ENCODE results near the gene IFNLR1. TPM values are rescaled to one million over a fixed set of nuclear protein-coding genes. Genes with fewer than 3 reads are reported as not detected.

The IFNLR1 gene
- total RNA-seq, 1 experiment from 2014 or later: not detected

- no peak for DNase-seq (ENCODE audit: low spot score)
Measured at GRCh38 chr1:24205345-24206082, 18.4 kb upstream of the IFNLR1 start.

GRCh38 chr1:24204116-24204515 is 17.0 kb upstream of the IFNLR1 start:
- DNase-seq (ENCODE audit: low spot score): no peak

- DNase-seq (ENCODE audit: low spot score): no peak
Measured at GRCh38 chr1:24203404-24203803, 16.3 kb upstream of the IFNLR1 start.

- DNase-seq (ENCODE audit: low spot score): no peak
Measured at GRCh38 chr1:24202987-24203386, 15.9 kb upstream of the IFNLR1 start.

GRCh38 chr1:24202556-24202955 is 15.5 kb upstream of the IFNLR1 start:
- no peak for DNase-seq (ENCODE audit: low spot score)

GRCh38 chr1:24201941-24202440 is 14.9 kb upstream of the IFNLR1 start:
- DNase-seq (ENCODE audit: low spot score): peak; percentile 75

GRCh38 chr1:24199291-24199900 is 12.3 kb upstream of the IFNLR1 start:
- peak; percentile 48 for DNase-seq (ENCODE audit: low spot score)

- no peak for DNase-seq (ENCODE audit: low spot score)
Measured at GRCh38 chr1:24198766-24199165, 11.7 kb upstream of the IFNLR1 start.

GRCh38 chr1:24195874-24196273 is 8.8 kb upstream of the IFNLR1 start:
- no peak for DNase-seq (ENCODE audit: low spot score)

- DNase-seq (ENCODE audit: low spot score): no peak
Measured at GRCh38 chr1:24195136-24195535, 8.0 kb upstream of the IFNLR1 start.

- DNase-seq (ENCODE audit: low spot score): peak; percentile 16
Measured at GRCh38 chr1:24193046-24193445, 6.0 kb upstream of the IFNLR1 start.

GRCh38 chr1:24191860-24192259 is 4.8 kb upstream of the IFNLR1 start:
- DNase-seq (ENCODE audit: low spot score): peak; percentile 64

GRCh38 chr1:24190983-24191461 is 3.9 kb upstream of the IFNLR1 start:
- no peak for DNase-seq (ENCODE audit: low spot score)

GRCh38 chr1:24189528-24189927 is 2.4 kb upstream of the IFNLR1 start:
- no peak for DNase-seq (ENCODE audit: low spot score)

- DNase-seq (ENCODE audit: low spot score): no peak
Measured at GRCh38 chr1:24186711-24186992, 437 bp downstream of the IFNLR1 start.

GRCh38 chr1:24186031-24186710 is 918 bp downstream of the IFNLR1 start:
- DNase-seq (ENCODE audit: low spot score): no peak

- no peak for DNase-seq (ENCODE audit: low spot score)
Measured at GRCh38 chr1:24185076-24185475, 2.0 kb downstream of the IFNLR1 start.

GRCh38 chr1:24182061-24182460 is 5.0 kb downstream of the IFNLR1 start:
- no peak for DNase-seq (ENCODE audit: low spot score)

- DNase-seq (ENCODE audit: low spot score): no peak
Measured at GRCh38 chr1:24181619-24182018, 5.5 kb downstream of the IFNLR1 start.

- DNase-seq (ENCODE audit: low spot score): no peak
Measured at GRCh38 chr1:24180676-24181075, 6.4 kb downstream of the IFNLR1 start.

- DNase-seq (ENCODE audit: low spot score): no peak
Measured at GRCh38 chr1:24179251-24179840, 7.7 kb downstream of the IFNLR1 start.

- DNase-seq (ENCODE audit: low spot score): no peak
Measured at GRCh38 chr1:24178407-24178806, 8.7 kb downstream of the IFNLR1 start.

- no peak for DNase-seq (ENCODE audit: low spot score)
Measured at GRCh38 chr1:24177161-24177560, 9.9 kb downstream of the IFNLR1 start.
